Peyer's patch (tissue), 4 donors: ENCODE measurements around the gene PDZD2. TPM values are rescaled to one million over a fixed set of nuclear protein-coding genes. Genes with fewer than 3 reads are reported as not detected.

Experiments
- DNase-seq, 3 donors: peaks; one replicate each; pipeline ENCODE4 v3.0.0-alpha.2; 2017 to 2019
- H3K27ac ChIP-seq, 4 donors: fragments of 200-600 bp; sonication (generic); one replicate each; pipeline ENCODE4 v1.5.1; 2016 to 2019
- H3K27me3 ChIP-seq, 2 donors: fragments of 200-600 bp; sonication (generic); one replicate each; pipeline ENCODE4 v1.5.1; 2019
- H3K36me3 ChIP-seq, 3 donors: fragments of 200-600 bp; sonication (generic); one replicate each; pipeline ENCODE4 v1.5.1; 2016 to 2019
- H3K4me1 ChIP-seq, 4 donors: fragments of 200-600 bp; sonication (generic); one replicate each; pipeline ENCODE4 v1.5.1; 2016 to 2019
- H3K4me3 ChIP-seq, 4 donors: fragments of 200-600 bp; sonication (generic); 1 replicate in 3 of 4; 2 replicates in 1 of 4; pipeline ENCODE4 v1.5.1; 2016 to 2019; ENCODE audit warnings: mild to moderate bottlenecking in 1 of 4
- H3K9me3 ChIP-seq, 4 donors: fragments of 200-600 bp; sonication (generic); one replicate each; pipeline ENCODE4 v1.5.1; 2016 to 2019; ENCODE audit warnings: mild to moderate bottlenecking in 1 of 4
- POLR2A ChIP-seq, 2 donors: fragments of 450-650 bp; IDR thresholded peaks; one replicate each; pipeline ENCODE4 v1.5.1; 2017; ENCODE audit warnings: antibody characterized with exemption in 2 of 2, mild to moderate bottlenecking in 2 of 2, moderate library complexity in 2 of 2
- total RNA-seq, 4 donors: library from RNA; depleted of rRNA; stranded (reverse); fragments of >200 nt; gene quantifications; one replicate each; pipeline ENCODE4 v1.1.0, GENCODE V29; 2016
- TF ChIP-seq, protein P1 (sequence below), 6 experiments: fragments of 450-650 bp in 4 of 6; fragments of 200-600 bp in 2 of 6; sonication (generic) in 1 of 6; IDR thresholded peaks; one replicate each; pipeline ENCODE4 v1.5.1; 2017 to 2019; ENCODE audit warnings: antibody characterized with exemption in 6 of 6, mild to moderate bottlenecking in 3 of 6, moderate library complexity in 1 of 6

The PDZD2 gene
- total RNA-seq, 4 donors from 2014 or later, result 0.53 to 7.4 (median 3.0) TPM

DNA sequence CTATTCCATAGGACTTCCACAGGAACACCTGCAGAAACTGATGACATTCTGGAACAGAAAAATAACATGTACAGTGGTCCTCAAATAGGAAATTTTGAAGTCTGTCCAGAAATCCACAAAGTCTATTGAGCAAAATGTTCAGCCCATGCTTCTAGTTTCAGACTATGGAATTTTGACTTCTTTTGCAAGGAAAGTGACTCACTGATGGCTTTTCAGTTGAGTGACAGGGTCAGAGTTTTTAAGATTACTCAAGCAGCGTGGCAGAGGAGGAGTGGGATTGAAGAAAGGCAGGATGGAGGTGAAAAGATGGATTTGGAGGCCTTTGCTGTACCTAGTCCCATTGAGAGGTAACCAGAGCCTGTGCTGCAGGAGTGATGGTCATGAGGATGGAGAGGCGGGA is 383.7 kb downstream of the PDZD2 start:
- H3K4me3 ChIP-seq, result no peak overlapping the region
- no peaks in the 10 kb centered on the region for H3K27me3 ChIP-seq
- TF ChIP-seq POLR2A (IDR thresholded peaks at IDR 0.05), result no peak
- DNase-seq, result no peak
- no peak overlapping the region for H3K27ac ChIP-seq
- H3K36me3 ChIP-seq, result no peaks in the 10 kb centered on the region
- no peaks in the 10 kb centered on the region for H3K9me3 ChIP-seq
- peaks cover 0 to 6% (median 0%) of the 10 kb centered on the region in 4 donors for H3K4me1 ChIP-seq

DNA sequence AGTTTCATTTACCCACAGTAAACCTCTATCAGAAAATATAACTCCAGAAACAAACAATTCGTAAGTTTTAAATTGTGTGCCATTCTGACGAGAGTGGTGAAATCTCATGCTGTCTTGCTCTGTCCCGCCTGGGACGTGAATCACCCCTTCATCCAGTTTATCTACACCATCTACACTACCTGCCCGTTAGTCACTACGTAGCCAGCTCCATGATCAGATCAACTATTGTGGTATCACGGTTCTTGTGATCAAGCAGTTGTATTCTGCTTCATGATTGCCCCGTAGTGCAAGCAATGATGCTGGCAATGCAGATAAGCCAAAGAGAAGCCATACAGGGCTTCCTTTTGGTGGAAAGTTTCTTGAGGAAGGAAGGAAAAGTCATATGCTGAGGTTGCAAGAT is 384.9 kb downstream of the PDZD2 start:
- no peaks in the 10 kb centered on the region for H3K9me3 ChIP-seq
- no peak overlapping the region for H3K27ac ChIP-seq
- H3K4me3 ChIP-seq, result no peak overlapping the region
- TF ChIP-seq, protein P1, sequence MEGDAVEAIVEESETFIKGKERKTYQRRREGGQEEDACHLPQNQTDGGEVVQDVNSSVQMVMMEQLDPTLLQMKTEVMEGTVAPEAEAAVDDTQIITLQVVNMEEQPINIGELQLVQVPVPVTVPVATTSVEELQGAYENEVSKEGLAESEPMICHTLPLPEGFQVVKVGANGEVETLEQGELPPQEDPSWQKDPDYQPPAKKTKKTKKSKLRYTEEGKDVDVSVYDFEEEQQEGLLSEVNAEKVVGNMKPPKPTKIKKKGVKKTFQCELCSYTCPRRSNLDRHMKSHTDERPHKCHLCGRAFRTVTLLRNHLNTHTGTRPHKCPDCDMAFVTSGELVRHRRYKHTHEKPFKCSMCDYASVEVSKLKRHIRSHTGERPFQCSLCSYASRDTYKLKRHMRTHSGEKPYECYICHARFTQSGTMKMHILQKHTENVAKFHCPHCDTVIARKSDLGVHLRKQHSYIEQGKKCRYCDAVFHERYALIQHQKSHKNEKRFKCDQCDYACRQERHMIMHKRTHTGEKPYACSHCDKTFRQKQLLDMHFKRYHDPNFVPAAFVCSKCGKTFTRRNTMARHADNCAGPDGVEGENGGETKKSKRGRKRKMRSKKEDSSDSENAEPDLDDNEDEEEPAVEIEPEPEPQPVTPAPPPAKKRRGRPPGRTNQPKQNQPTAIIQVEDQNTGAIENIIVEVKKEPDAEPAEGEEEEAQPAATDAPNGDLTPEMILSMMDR (IDR thresholded peaks at IDR 0.05), result no peak
- DNase-seq, result no peak
- H3K27me3 ChIP-seq, result no peaks in the 10 kb centered on the region
- H3K36me3 ChIP-seq, result no peaks in the 10 kb centered on the region
- H3K4me1 ChIP-seq, result peaks cover 0 to 6% (median 0%) of the 10 kb centered on the region in 4 donors

DNA sequence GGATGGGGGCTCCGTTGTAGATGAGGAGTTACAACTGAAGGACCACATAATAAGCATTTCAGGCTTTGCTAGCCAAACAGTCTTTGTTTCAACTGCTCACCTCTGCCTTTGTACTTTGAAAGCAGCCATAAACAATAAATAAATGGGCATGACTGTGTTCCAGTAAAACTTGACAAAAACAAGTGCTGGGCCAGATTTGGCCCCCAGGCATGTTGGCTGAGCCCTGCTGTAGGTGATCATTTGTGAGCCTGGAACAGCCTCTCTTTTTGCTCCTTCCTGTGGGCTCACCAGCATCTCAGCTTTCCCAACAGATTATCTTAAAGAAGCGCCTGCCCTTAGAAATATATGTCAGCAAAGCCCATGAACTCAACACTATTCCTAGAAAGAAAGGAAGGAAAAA is 385.8 kb downstream of the PDZD2 start:
- Histone ChIP-seq H3K4me1 (peaks cover 0 to 6% (median 0%) of the 10 kb centered on the region in 4 donors), H3K27ac (no peak overlapping the region), H3K36me3 (no peaks in the 10 kb centered on the region), H3K9me3 (no peaks in the 10 kb centered on the region), H3K27me3 (no peaks in the 10 kb centered on the region), H3K4me3 (no peak overlapping the region)
- DNase-seq, result no peak
- TF ChIP-seq, protein P1 (IDR thresholded peaks at IDR 0.05), result no peak
- TF ChIP-seq POLR2A (IDR thresholded peaks at IDR 0.05), result no peak

DNA sequence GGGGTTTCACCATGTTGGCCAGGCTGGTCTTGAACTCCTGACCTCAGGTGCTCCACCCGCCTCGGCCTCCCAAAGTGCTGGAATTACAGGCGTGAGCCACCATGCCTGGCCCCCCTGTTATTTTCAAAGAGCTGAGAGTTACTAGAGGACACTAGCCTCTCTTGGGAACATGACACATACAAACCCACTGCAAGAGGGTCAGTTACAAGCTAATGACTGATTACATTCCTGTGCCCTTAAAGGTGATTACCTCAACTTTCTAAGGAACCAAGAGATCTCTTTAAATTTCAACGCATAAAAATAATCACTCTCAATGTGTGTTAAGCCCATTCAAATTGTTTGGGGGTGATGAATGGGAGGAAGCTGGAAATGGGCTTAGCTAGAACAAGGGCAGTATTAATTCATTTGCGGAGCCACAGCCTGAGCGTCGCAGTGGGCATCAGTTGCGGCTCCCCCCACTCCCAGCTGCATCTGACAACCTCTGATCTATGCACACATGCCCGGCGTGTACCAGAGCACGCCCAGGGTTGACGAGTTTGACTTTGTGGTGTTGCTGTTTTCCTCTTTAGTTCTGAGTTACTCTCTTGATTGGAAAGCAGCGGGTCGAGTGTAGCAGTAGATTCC is 388.3 kb downstream of the PDZD2 start:
- Histone ChIP-seq H3K36me3 (no peaks in the 10 kb centered on the region), H3K4me1 (peaks cover 0 to 6% (median 0%) of the 10 kb centered on the region in 4 donors), H3K27ac (peak overlapping the region in 3 of 4 donors; percentile 38 to 61 (median 42)), H3K27me3 (no peaks in the 10 kb centered on the region), H3K9me3 (no peaks in the 10 kb centered on the region), H3K4me3 (peak overlapping the region in 1 of 4 donors; percentile 8)
- no peak for TF ChIP-seq POLR2A (IDR thresholded peaks at IDR 0.05)
- TF ChIP-seq, protein P1 (IDR thresholded peaks at IDR 0.05), result no peak
- no peak for DNase-seq

DNA sequence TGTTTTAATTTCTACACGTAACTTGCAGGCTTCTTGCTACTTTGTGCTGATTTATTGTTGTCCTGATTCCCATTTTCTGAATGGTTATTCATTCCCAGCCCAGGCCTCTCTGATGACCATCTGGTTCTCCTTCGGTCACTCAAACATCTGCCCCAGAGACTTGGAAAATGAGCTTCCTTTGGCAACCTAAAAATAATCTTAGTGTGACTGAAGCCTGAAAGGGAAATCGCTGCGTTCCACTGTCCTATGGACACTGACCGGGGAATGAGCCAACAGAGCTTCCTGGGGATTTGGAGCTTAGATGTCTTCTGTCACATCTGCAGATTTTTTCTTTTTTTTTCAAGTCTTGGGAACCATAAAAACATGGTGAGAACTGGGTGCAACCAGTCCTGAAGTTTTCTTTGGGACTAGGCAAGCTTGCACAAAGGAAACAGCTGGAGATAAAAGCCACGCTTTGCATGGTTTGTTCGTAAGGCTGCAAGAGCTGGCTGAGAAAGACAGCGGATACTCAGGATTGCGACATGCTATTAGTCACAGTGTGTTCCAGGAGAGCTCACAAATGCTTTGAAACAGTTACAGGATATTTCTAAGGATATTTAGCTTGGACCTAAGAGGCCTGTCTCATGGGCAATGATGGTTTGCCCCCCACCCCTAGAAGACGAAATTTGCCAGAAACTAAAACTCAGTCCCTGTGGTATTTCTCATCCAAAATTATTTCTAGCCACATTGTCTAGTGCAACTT is 389.0 kb downstream of the PDZD2 start:
- peak in 1 of 3 donors; percentile 51 for DNase-seq
- no peak for TF ChIP-seq POLR2A (IDR thresholded peaks at IDR 0.05)
- TF ChIP-seq, protein P1 (IDR thresholded peaks at IDR 0.05), result no peak
- Histone ChIP-seq H3K9me3 (no peaks in the 10 kb centered on the region), H3K27me3 (no peaks in the 10 kb centered on the region), H3K4me1 (peaks cover 0 to 6% (median 0%) of the 10 kb centered on the region in 4 donors), H3K27ac (peak overlapping the region in 3 of 4 donors; percentile 38 to 61 (median 49)), H3K4me3 (no peak overlapping the region), H3K36me3 (no peaks in the 10 kb centered on the region)

DNA sequence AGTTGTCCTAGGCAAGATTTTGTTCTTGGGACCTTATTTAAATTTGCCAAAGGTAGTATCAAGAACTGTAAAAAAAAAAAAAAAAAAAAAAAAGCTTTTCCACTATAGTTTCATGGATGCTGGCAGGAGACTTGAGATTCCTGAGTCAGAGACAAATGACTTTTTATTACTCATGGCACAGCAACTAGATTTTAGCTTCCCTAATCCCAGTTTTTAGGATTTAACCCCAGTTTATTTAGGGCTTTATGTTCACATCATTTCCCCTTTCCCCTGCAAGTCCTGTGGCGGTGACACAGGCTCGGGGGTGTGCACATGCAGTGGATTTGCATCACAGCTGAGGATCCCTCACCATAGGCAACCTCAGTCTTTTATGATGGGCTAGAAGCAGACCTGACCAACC is 390.3 kb downstream of the PDZD2 start:
- Histone ChIP-seq H3K36me3 (no peaks in the 10 kb centered on the region), H3K4me3 (no peak overlapping the region), H3K9me3 (no peaks in the 10 kb centered on the region), H3K27me3 (no peaks in the 10 kb centered on the region), H3K27ac (no peak overlapping the region), H3K4me1 (peaks cover 0 to 6% (median 0%) of the 10 kb centered on the region in 4 donors)
- no peak for DNase-seq
- TF ChIP-seq, protein P1 (IDR thresholded peaks at IDR 0.05), result no peak
